Duodenal mucosa (tissue), 2 donors: ENCODE measurements around the gene ACTR1B.
"Not testable (repeated sequence)": the region's sequence is repeated elsewhere in the genome, so short reads cannot be mapped to it uniquely, and the experiment has no call there.

Experiments
- H3K27ac ChIP-seq: one replicate; pipeline ENCODE4 v1.7.0; 2013; ENCODE audit warnings: low read depth, low read length
- H3K27me3 ChIP-seq, 2 donors: one replicate each; pipeline ENCODE4 v1.7.0; 2013; ENCODE audit warnings: low read length in 2 of 2, control low read depth in 1 of 2; ENCODE audit not compliant: insufficient read depth in 2 of 2, control insufficient read depth in 1 of 2
- H3K36me3 ChIP-seq, 2 donors: one replicate each; pipeline ENCODE4 v1.7.0; 2013; ENCODE audit warnings: low read length in 2 of 2, control low read depth in 1 of 2; ENCODE audit not compliant: insufficient read depth in 2 of 2, control insufficient read depth in 1 of 2
- H3K4me1 ChIP-seq, 2 donors: one replicate each; pipeline ENCODE4 v1.7.0; 2013; ENCODE audit warnings: low read length in 2 of 2, control low read depth in 1 of 2; ENCODE audit not compliant: insufficient read depth in 2 of 2, control insufficient read depth in 1 of 2
- H3K4me3 ChIP-seq, 2 donors: one replicate each; pipeline ENCODE4 v1.7.0; 2013; ENCODE audit warnings: low read length in 2 of 2, low read depth in 1 of 2
- H3K9ac ChIP-seq, 2 donors: one replicate each; pipeline ENCODE4 v1.7.0; 2013; ENCODE audit warnings: low read length in 2 of 2, low read depth in 1 of 2
- H3K9me3 ChIP-seq, 2 donors: one replicate each; pipeline ENCODE4 v1.7.0; 2013; ENCODE audit warnings: low read length in 2 of 2, control low read depth in 1 of 2; ENCODE audit not compliant: control insufficient read depth in 1 of 2

The ACTR1B gene

DNA sequence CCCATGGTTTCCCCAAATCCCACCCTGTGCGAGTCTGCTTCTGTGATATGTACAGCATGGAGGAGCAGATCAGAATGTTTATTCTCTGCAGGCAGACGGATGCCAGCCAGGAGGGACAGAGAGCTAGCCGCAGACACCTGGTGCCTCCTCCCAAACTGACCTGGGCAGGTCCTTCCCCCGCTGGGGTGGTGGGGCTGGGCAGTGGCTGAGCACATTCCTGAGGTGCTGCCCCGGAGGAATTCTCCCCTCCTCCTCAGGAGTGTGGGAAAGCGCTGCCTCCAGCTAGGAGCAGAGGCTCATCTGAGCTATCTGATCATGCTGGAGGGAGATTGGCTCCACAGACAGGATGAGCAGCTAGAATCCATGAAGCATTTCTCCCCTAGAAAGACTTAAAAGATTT lies 27.3 kb upstream of the ACTR1B start:
- Histone ChIP-seq H3K4me3 (no peak overlapping the region), H3K27ac (no peak overlapping the region), H3K27me3 (no peaks in the 10 kb centered on the region), H3K9ac (no peak overlapping the region), H3K36me3 (no peaks in the 10 kb centered on the region), H3K9me3 (no peaks in the 10 kb centered on the region), H3K4me1 (no peaks in the 10 kb centered on the region)

DNA sequence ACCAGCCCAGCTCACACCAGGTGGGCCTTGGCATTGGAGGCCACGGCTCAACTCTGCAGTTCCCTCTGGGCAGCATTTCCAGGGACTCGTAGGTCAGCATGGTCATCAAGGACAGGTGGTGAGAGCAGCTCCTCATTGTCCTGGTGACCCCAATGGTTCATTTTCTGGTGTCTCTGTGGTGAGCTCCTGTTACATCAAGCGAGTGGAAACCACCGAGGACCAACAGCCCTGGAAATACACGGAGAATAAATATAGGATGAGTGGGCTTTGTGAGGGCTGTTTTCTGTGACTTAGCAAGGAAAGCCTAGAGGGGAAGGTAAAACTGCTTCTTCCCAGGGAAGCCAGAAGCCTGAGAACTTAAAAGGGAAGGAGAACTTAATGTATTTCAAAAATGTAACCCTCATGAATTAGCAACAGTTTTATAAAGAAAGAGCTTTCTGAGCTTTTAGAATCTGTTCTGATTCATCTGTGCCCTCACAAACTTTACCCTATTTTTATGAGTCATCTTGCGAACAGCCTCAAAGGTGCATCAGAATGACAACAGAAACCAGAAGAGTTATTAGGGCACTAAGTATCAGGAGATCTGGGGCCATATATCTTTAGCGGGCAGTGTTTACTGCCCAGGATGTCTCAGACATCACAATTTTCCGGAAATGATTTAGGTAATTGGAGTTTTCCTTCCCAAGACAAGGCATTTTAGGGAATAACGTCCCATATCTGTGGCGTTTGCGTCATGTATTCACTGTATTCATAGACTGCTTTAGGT lies 24.4 kb upstream of the ACTR1B start:
- no peaks in the 10 kb centered on the region for H3K36me3 ChIP-seq
- H3K9me3 ChIP-seq: no peaks in the 10 kb centered on the region
- no peak overlapping the region for H3K27ac ChIP-seq
- H3K27me3 ChIP-seq: no peaks in the 10 kb centered on the region
- no peaks in the 10 kb centered on the region for H3K4me1 ChIP-seq
- H3K9ac ChIP-seq: no peak overlapping the region
- no peak overlapping the region for H3K4me3 ChIP-seq

DNA sequence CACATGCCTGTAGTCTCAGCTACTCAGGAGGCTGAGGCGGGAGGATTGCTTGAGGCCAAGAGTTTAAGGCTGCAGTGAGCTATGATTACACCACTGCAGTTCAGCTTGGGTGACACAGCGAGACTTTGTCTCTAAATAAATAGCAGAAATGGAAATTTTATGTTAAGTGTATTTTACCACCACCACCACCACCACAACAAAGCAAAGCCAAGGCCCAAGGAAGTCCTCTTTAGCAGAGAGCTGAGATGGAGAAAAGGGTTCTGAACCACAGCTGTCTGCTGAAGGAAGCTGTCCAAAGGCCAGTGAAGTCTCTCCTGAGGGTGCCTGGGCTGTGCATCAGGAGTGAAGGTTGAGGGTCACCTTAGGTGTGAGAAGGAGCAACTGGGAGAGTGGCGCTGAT lies 23.4 kb upstream of the ACTR1B start:
- H3K27ac ChIP-seq, H3K27me3 ChIP-seq, H3K4me3 ChIP-seq, H3K4me1 ChIP-seq, H3K9ac ChIP-seq, H3K36me3 ChIP-seq, H3K9me3 ChIP-seq: not testable (repeated sequence)

DNA sequence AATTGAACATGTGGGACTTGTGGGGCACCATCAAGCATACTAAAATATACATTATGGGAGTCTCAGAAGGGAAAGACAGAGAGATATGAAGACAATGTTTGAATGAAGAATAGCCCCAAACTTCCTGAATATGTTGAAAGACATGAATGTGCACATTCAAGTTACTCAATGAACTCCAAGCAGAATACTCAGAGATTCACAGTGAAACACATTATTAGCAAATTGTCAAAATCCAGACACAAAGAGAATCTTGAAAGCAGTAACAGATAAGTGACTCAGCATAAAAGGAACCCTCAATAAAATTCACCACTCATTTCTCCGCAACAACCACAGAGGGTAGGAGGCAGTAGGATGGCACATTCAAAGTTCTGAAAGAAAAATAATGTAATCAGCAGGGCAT lies 14.5 kb upstream of the ACTR1B start:
- Histone ChIP-seq H3K9me3 (no peaks in the 10 kb centered on the region), H3K27ac (no peak overlapping the region), H3K27me3 (no peaks in the 10 kb centered on the region), H3K36me3 (no peaks in the 10 kb centered on the region), H3K4me3 (no peak overlapping the region), H3K9ac (no peak overlapping the region), H3K4me1 (peaks cover 0 to 8% of the 10 kb centered on the region in 2 donors)

DNA sequence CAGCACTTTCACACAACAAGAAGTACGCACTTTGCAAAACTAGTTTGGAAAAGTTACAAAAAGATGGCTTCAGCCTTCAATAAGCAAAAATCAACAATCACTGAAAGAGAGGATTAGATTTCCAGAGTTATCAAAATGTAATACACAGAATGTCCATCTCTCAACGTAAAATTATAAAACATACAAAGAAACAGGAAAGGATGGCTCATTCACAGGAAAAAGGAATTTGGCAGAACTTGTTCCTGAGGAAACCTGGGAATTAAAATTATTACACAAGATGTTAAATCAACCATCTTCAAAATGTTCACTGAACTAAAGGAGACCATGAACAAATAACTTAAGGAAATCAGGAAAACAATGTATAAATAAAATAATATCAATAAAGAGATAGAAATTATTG lies 13.6 kb upstream of the ACTR1B start:
- H3K9ac ChIP-seq: no peak overlapping the region
- no peak overlapping the region for H3K4me3 ChIP-seq
- no peaks in the 10 kb centered on the region for H3K27me3 ChIP-seq
- H3K9me3 ChIP-seq: no peaks in the 10 kb centered on the region
- no peak overlapping the region for H3K27ac ChIP-seq
- H3K4me1 ChIP-seq: peaks cover 0 to 8% of the 10 kb centered on the region in 2 donors
- H3K36me3 ChIP-seq: no peaks in the 10 kb centered on the region

DNA sequence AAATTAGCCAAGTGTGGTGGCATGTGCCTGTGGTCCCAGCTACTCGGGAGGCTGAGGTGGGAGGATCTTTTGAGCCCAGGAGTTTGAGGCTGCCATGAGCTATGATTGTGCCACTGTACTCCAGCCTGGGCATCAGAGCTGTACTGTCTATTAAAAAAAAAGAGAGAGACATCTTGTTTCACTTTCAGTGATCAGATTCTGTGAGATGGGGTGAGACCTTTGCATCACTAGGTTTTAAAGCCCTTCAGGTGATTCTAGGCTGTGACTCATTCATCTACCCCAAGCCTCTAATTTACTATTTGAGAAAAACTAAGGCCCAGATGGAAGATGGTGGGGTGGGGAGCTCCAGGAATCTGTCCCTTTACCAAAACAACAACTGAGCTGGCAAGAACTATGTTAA lies 12.8 kb upstream of the ACTR1B start:
- no peak overlapping the region for H3K9ac ChIP-seq
- H3K4me1 ChIP-seq: peaks cover 0 to 8% of the 10 kb centered on the region in 2 donors
- H3K27ac ChIP-seq: no peak overlapping the region
- H3K4me3 ChIP-seq: no peak overlapping the region
- H3K27me3 ChIP-seq: no peaks in the 10 kb centered on the region
- no peaks in the 10 kb centered on the region for H3K9me3 ChIP-seq
- H3K36me3 ChIP-seq: no peaks in the 10 kb centered on the region

DNA sequence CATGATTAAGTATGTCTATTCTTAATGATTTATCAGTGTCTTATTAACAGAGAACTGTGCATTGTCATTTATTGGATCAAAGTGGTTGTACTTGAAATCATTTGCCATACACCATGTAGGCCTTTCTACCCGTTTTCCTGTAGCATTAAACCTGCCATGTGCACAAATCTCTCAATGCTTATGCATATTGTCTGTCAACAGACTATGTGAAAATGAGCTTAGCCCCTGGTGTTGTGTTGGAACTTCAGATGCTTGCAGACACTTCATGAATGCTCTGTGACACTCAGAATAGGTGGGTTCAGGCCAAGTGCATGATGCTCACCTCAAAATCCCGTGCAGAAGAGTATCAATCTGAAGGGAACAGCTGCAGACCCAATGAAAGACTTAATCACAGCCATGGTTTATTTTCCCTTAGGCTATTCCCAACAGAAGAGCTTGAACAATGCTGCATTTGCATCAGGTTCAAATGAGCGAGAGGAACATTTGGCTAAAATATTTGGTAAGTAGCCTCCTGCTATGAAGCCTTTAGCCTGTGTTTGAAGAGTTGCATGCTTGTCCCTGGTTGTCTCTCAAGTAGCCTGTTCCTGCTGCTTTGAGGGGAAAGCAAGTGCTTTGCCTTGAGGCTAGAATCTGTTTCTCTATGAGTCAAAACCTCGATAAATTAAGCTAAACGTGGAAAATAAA lies 11.7 kb upstream of the ACTR1B start:
- H3K9me3 ChIP-seq: no peaks in the 10 kb centered on the region
- no peak overlapping the region for H3K4me3 ChIP-seq
- no peak overlapping the region for H3K27ac ChIP-seq
- no peaks in the 10 kb centered on the region for H3K27me3 ChIP-seq
- H3K36me3 ChIP-seq: no peaks in the 10 kb centered on the region
- peaks cover 0 to 8% of the 10 kb centered on the region in 2 donors for H3K4me1 ChIP-seq
- H3K9ac ChIP-seq: no peak overlapping the region

DNA sequence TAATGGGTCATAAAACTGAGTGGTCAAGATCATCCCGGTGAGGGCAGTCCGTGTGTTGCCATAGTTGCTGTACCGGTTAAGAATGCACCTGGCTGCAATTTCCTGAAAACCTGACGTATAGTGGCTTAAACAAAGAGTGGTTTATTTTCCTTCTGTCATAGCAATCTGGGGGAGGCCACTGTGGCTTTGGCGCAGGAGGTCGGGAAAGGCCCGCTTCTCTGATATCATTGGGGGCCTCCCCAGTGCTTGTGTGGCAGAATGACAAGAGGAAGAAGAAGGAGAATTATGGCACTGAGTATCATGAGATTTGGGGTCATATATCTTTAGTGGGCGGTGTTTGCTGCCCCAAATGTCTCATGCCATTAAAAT lies 10.1 kb upstream of the ACTR1B start:
- Histone ChIP-seq H3K4me1 (peaks cover 0 to 8% of the 10 kb centered on the region in 2 donors), H3K4me3 (no peak overlapping the region), H3K36me3 (no peaks in the 10 kb centered on the region), H3K9me3 (no peaks in the 10 kb centered on the region), H3K9ac (no peak overlapping the region), H3K27me3 (no peaks in the 10 kb centered on the region), H3K27ac (no peak overlapping the region)

DNA sequence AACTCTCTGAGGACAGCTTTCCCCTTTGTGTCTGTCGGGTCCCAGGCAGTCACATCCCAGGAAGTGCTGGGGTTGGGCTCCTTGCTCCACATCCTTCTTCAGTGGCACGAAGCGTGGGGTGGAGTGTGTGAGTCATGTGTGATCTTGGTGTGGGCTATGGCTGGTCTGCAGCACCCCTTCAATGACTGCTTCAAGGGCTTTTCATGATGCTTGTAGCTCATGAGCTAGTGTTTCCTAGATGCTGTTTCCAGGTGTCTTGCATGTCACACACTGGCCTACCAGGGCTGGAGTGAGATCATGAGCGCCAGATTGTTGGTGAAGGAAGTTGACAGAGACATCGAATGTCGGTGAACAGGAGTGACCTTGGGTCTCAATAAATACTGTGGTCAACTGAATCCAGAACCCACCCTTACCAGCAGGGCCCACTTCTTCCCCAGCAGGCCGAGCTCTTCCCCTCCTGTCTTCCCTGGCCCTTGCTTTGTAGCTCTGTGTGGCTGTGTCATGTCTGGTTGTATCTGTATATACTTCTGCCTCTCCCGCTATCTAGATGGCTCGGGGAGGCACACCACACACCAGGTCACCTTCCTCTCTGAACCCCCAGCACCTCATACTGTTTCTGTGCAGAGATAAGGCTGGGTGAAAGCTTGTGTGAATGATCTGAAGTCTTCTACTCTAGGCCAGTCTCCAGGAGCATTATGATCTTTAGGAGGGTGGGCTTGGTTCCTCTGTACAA lies 9.5 kb upstream of the ACTR1B start:
- no peaks in the 10 kb centered on the region for H3K27me3 ChIP-seq
- H3K27ac ChIP-seq: no peak overlapping the region
- no peaks in the 10 kb centered on the region for H3K36me3 ChIP-seq
- H3K4me1 ChIP-seq: peaks cover 0 to 8% of the 10 kb centered on the region in 2 donors
- no peak overlapping the region for H3K4me3 ChIP-seq
- H3K9ac ChIP-seq: no peak overlapping the region
- H3K9me3 ChIP-seq: no peaks in the 10 kb centered on the region

DNA sequence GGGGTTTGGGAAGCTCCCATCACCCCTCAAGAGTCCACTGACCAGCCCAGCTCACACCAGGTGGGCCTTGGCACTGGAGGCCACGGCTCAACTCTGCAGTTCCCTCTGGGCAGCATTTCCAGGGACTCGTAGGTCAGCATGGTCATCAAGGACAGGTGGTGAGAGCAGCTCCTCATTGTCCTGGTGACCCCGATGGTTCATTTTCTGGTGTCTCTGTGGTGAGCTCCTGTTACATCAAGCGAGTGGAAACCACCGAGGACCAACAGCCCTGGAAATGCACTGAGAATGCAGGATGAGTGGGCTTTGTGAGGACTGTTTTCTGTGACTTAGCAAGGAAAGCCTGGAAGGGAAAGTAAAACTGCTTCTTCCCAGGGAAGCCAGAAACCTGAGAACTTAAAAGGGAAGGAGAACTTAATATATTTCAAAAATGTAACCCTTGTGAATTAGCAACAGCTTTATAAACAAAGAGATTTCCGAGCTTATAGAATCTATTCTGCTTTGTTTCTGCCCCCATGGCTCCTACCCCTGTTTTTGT lies 8.8 kb upstream of the ACTR1B start:
- not testable (repeated sequence) for H3K27ac ChIP-seq, H3K27me3 ChIP-seq, H3K4me1 ChIP-seq, H3K9ac ChIP-seq, H3K9me3 ChIP-seq, H3K4me3 ChIP-seq, H3K36me3 ChIP-seq
